Testis (tissue), 3 donors: Measurements from ENCODE around the gene LRRC4C. TPM values are rescaled to one million over a fixed set of nuclear protein-coding genes. Genes with fewer than 3 reads are reported as not detected.

Source experiments
- DNase-seq: peaks from one replicate; pipeline ENCODE4 v3.0.0-alpha.2; 2019
- H3K27ac ChIP-seq, 2 donors: fragments of 200-600 bp; sonication (generic); one replicate each; pipeline ENCODE4 v1.5.1; 2019
- H3K27me3 ChIP-seq: fragments of 200-600 bp; sonication (generic); one replicate; pipeline ENCODE4 v1.5.1; 2019
- H3K36me3 ChIP-seq: fragments of 200-600 bp; sonication (generic); one replicate; pipeline ENCODE4 v1.5.1; 2017; ENCODE audit warnings: low read depth; ENCODE audit errors: missing control alignments
- H3K4me1 ChIP-seq: fragments of 200-600 bp; sonication (generic); one replicate; pipeline ENCODE4 v1.5.1; 2019
- H3K4me3 ChIP-seq, 2 donors: fragments of 200-600 bp; sonication (generic); one replicate each; pipeline ENCODE4 v1.5.1; 2017 to 2019
- H3K9me3 ChIP-seq: fragments of 200-600 bp; sonication (generic); one replicate; pipeline ENCODE4 v1.5.1; 2017
- POLR2A ChIP-seq: fragments of 450-650 bp; IDR thresholded peaks from one replicate; pipeline ENCODE4 v1.6.1; 2017; ENCODE audit warnings: antibody characterized with exemption, mild to moderate bottlenecking, moderate library complexity
- WGBS, 2 donors: methylation state at CpG; one replicate each; pipeline ENCODE4 v1.1.5; 2018; 5-methylcytosine and 5-hydroxymethylcytosine counted together
- intact Hi-C: fragments of 100-400 bp; cut with DNase I; formaldehyde crosslinking; loops from one replicate; pipeline ENCODE4 v1.15.1; 2023; ENCODE audit warnings: low total_unique reads
- polyA plus RNA-seq: library from polyadenylated mRNA; stranded (reverse); fragments of 350-450 nt; fragmentation: Illumina TruSeq; extraction: RNeasy Lipid Tissue Mini Kit (QIAGEN cat#74804); gene quantifications from one replicate; pipeline ENCODE4 v1.2.3, GENCODE V29; 2014; ENCODE audit warnings: low read depth, low replicate concordance; ENCODE audit not compliant: insufficient read depth
- total RNA-seq, 2 donors: library from RNA; depleted of rRNA; stranded (reverse); fragments of >200 nt; gene quantifications; one replicate each; pipeline ENCODE4 v1.2.3, GENCODE V29; 2016
- TF ChIP-seq, protein P1 (sequence below), 3 experiments: fragments of 450-650 bp in 2 of 3; fragments of 200-600 bp in 1 of 3; sonication (generic) in 1 of 3; IDR thresholded peaks; one replicate each; pipeline ENCODE4 v1.5.1; 2016 to 2019; ENCODE audit warnings: antibody characterized with exemption in 3 of 3, mild to moderate bottlenecking in 2 of 3, moderate library complexity in 1 of 3

LRRC4C gene
- total and polyA plus RNA-seq, 3 donors from 2014 or later = 0.16 to 0.56 (median 0.45) TPM

DNA sequence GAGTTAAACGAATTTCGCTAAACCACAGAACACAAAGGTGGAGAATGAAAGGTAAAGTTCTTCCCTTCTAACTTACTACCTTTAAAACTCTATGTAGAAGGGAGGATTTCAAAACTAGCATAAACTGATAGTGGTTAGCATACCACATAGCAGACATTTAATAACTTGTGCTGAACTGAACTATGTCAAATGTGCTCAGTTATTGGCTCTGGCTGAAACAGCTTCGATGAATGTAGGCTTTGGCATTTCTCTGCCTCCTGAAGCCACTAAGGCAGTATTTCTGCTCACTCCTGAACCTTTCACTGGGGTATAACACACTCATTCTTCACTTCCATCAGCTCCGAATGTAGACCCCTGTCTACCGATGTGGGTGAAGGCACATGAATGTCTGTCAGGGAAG, 1188.1 kb downstream of the LRRC4C start:
- H3K36me3 ChIP-seq = no peaks in the 10 kb centered on the region
- no peaks in the 10 kb centered on the region for H3K9me3 ChIP-seq
- no peak overlapping the region for H3K27ac ChIP-seq
- 84 to 91% methylated on average over 5 of the region's 5 CpGs for WGBS, 2 donors
- H3K4me3 ChIP-seq = no peak overlapping the region
- no peaks in the 10 kb centered on the region for H3K4me1 ChIP-seq
- DNase-seq = no peak
- no peaks in the 10 kb centered on the region for H3K27me3 ChIP-seq
- intact Hi-C loops = no loop called here
- TF ChIP-seq POLR2A = no peak
- TF ChIP-seq, protein P1, sequence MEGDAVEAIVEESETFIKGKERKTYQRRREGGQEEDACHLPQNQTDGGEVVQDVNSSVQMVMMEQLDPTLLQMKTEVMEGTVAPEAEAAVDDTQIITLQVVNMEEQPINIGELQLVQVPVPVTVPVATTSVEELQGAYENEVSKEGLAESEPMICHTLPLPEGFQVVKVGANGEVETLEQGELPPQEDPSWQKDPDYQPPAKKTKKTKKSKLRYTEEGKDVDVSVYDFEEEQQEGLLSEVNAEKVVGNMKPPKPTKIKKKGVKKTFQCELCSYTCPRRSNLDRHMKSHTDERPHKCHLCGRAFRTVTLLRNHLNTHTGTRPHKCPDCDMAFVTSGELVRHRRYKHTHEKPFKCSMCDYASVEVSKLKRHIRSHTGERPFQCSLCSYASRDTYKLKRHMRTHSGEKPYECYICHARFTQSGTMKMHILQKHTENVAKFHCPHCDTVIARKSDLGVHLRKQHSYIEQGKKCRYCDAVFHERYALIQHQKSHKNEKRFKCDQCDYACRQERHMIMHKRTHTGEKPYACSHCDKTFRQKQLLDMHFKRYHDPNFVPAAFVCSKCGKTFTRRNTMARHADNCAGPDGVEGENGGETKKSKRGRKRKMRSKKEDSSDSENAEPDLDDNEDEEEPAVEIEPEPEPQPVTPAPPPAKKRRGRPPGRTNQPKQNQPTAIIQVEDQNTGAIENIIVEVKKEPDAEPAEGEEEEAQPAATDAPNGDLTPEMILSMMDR (IDR thresholded peaks at IDR 0.05) = no peak

DNA sequence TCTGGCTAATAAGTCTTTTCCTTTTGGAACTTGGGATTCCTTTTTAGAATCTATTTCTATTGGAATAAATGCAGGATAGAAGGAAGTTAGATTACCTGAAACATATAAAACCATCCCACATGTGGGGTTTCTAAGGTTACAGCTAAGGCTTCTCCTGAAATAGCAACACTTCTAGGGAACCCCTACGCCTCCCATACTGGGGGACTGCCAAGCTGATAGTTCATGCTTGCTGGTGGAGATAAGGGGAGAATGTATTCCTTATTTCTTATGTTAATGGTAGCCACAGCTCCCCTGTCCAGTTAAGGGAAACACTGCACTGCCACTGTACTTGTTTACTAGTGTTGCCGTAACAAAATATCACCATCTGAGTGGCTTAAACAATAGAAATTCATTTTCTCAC, 1189.6 kb downstream of the LRRC4C start:
- H3K4me1 ChIP-seq = no peaks in the 10 kb centered on the region
- no peak overlapping the region for H3K27ac ChIP-seq
- H3K9me3 ChIP-seq = no peaks in the 10 kb centered on the region
- 74 to 78% methylated on average over 2 of the region's 2 CpGs for WGBS, 2 donors
- no peak overlapping the region for H3K4me3 ChIP-seq
- H3K27me3 ChIP-seq = no peaks in the 10 kb centered on the region
- intact Hi-C loops = no loop called here
- no peaks in the 10 kb centered on the region for H3K36me3 ChIP-seq
- TF ChIP-seq, protein P1 (IDR thresholded peaks at IDR 0.05) = no peak
- TF ChIP-seq POLR2A = no peak
- DNase-seq = peak; percentile 24

DNA sequence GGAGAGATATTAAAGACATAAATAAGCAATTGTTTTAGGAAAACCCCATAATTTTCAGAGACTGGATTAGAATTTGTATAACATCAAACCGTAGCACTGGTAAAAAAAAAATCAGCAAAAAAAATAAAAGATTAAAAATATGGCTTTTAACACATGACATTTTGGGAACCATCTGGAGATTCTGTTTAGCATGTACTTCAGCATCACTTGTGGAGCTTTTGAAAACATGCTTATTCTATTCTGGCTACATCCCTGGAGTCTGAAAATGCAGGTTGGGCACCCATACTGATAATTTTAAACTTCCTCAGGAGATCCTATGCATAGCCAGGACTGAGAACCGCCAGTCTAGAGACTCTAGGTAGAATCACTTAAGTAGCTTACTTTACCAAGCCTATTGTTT, 1190.9 kb downstream of the LRRC4C start:
- Histone ChIP-seq H3K9me3 (no peaks in the 10 kb centered on the region), H3K4me3 (no peak overlapping the region), H3K27me3 (no peaks in the 10 kb centered on the region), H3K27ac (no peak overlapping the region), H3K4me1 (no peaks in the 10 kb centered on the region), H3K36me3 (no peaks in the 10 kb centered on the region)
- WGBS, 2 donors = 90 to 95% methylated on average over 2 of the region's 2 CpGs
- no peak for DNase-seq
- intact Hi-C loops = no loop called here
- no peak for TF ChIP-seq POLR2A
- TF ChIP-seq, protein P1 (IDR thresholded peaks at IDR 0.05) = no peak

DNA sequence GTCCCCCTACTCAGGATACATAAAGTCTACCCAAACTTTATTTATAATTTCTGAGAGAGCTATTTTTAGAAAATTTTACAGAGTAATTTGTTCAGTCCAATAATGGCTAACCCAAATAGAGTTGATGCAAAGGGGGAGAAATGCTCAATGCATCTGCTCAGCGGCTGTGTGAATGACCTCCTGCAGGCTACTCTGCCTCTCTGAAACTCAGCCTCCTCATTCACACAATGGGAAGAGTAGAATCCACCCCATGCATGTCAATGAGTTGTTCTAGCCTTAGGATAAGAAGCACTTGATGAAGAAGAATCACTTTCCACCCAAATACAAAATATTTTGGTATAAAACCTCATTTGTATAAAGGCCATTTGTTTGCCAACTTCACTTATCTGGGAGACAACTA, 1204.0 kb downstream of the LRRC4C start:
- no peaks in the 10 kb centered on the region for H3K27me3 ChIP-seq
- no peaks in the 10 kb centered on the region for H3K36me3 ChIP-seq
- intact Hi-C loops = no loop called here
- no peak for DNase-seq
- H3K27ac ChIP-seq = no peak overlapping the region
- WGBS, 2 donors = 83 to 84% methylated on average over 1 of the region's 1 CpG
- TF ChIP-seq, protein P1 (IDR thresholded peaks at IDR 0.05) = no peak
- TF ChIP-seq POLR2A = no peak
- H3K4me1 ChIP-seq = no peaks in the 10 kb centered on the region
- H3K9me3 ChIP-seq = no peaks in the 10 kb centered on the region
- H3K4me3 ChIP-seq = no peak overlapping the region

DNA sequence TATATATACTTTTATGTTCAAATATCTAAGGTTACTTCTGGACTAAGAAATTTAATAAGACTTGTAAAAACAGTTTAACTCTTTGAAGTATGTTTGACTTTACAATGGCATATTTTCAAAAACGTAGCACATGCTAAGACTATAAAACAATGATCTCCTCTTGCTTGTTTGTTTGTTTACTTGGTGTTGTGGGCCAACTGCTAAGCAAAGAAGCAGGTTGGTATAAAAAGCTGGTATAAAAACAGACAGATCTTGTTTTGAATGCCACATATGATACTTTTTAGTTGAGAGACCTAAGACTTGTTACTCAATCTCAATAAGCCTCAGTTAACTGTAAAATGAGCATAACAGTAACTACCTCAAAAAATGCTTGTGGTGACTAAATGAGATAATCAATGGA, 1206.3 kb downstream of the LRRC4C start:
- intact Hi-C loops = no loop called here
- no peaks in the 10 kb centered on the region for H3K36me3 ChIP-seq
- 81 to 88% methylated on average over 1 of the region's 1 CpG for WGBS, 2 donors
- DNase-seq = no peak
- no peaks in the 10 kb centered on the region for H3K9me3 ChIP-seq
- no peak for TF ChIP-seq POLR2A
- TF ChIP-seq, protein P1 (IDR thresholded peaks at IDR 0.05) = no peak
- H3K27ac ChIP-seq = no peak overlapping the region
- no peaks in the 10 kb centered on the region for H3K27me3 ChIP-seq
- no peak overlapping the region for H3K4me3 ChIP-seq
- no peaks in the 10 kb centered on the region for H3K4me1 ChIP-seq
